Hematopoietic multipotent progenitor cell treated with erythropoietin and hydrocortisone succinate and interleukin-3 and kit ligand, for 4 days (in vitro differentiated cells): ENCODE data around the gene ANKMY2.

Experiments used
- DNase-seq: peaks from one replicate; pipeline ENCODE4 v3.0.0-alpha.2; 2015

ANKMY2 gene

DNA sequence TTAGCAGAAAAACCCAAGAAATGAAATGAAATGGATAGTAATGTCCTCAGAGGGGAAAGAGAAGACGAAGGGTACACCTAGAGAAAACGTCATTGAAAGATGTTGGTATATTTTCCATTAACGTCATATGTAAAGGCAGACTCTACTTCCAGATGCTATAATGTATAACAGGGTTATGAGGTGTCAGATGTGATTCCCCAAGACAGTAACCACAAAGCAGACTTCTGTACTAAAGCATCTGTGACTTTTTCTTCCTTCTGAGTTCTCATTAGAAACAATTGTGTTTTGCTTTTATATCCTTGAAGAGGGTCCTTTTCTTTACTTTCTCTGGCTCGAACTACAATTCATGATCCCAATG lies 81.6 kb downstream of the ANKMY2 start:
- no peak for DNase-seq

DNA sequence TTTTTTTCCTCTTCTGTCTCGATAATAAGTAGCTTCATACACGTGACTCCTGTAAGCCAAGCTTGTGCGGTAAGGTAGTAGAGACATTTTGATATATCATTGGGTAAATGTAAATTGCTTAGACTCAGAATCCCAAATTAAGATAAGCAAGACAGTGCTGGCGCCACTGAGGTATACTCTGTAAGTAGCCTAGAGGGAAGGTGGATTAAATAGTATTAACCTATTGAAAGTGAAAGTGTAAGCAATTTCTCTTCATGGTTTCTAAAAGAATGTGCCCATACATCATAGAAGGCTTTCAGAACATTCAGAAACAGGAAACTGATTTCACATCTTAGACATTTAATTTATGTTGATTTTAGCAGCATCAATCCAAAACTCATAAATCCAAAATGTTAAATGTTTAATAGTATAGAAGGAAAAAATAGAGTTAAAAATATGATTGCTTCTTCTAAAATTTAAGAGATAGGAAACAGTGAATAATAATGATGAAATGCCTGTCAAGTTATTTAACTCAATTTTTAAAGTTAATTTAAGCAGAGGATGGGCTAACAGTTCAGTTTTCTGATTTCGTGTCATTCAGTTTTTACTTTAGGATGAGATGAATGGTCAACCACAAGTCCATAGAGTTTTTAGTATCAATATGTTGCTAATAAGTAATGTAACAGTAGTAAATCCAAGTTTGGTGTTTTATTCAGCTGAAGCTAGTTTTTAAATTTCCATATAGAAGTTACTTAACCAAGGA lies 82.1 kb downstream of the ANKMY2 start:
- peak; percentile 32 for DNase-seq

DNA sequence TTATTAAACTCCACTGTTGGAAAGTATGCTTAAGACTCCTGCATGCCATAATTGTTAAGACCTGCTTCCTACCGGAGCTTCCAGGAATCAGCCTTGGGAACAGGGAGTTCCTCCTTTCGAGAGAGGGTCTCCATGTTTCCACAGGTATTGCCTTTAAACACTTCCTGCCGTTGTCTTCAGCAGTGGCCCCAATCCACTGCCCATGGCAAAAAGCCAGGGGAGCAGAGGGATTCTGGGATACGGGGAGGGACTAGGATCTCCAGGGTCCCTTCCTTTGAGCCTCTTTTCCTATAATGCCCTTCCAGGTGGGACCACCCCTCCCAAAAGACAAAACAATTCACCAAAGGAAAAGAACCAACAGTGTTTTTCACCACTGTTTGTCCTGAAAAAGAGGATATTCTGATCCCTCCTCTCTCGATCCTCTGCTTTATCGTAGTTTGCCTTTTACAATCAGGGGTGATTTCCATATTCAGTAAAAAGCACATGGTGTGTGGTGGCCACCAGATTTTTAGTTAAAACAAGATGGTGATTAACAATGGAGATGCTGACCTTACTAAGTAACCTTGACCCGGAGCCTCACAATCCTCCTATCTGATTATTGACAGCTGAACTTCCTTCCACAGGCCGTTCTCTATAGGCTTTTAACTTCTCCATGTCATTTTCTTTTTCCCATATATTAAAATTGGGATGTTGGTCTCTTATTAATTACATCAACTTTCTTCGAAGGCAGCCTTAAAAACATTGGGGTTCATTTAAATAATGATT lies 82.9 kb downstream of the ANKMY2 start:
- no peak for DNase-seq

DNA sequence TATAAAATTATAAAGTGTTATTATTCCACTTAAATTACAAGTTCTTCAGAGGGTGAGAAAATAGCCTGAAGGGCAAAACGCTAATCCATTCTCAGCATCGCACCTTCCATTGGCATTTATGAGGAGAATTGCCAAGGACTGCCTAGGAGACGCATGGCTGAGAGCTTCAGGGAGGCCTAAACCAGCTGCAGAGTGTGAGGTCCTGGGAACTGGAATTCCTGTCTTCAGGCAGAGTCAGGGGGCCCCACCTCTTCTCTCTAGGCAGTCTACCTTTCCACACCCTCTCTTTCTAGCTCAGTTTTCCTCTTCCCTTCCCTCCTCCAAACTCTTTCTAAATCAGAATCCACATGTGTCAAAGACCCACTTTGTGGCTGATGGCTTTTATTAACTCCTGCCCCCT lies 83.6 kb downstream of the ANKMY2 start:
- DNase-seq, result no peak

DNA sequence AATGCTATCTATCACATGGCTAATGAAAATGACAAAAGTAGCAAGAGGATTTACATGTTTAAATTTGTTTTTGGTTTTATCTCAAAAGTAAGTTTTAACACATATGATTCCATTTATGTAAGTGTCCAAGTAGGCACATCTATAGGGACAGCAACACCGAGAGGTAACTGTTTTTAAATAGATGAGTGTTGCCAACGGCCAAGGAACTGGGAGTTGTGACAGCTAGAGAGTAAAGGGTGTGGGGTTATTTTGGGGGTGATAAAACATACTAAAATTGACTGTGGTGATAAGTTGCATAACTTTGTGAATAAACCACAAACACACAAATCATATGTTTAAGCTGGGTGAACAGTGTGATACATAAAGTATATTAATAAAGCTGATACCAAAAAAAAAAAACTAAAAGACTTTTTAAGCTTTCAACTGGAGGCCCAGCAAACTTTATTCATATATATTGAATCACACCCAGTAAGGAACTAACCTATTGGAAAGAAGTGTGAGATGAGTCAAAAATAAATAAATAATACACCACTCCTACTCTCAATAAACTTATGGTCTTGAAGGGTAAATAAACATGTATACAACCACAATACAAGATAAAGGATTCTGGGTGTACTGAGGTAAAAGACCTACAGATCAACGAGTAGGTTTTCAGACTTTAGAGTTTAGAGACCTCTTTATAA lies 85.9 kb downstream of the ANKMY2 start:
- peak; percentile 45 for DNase-seq

DNA sequence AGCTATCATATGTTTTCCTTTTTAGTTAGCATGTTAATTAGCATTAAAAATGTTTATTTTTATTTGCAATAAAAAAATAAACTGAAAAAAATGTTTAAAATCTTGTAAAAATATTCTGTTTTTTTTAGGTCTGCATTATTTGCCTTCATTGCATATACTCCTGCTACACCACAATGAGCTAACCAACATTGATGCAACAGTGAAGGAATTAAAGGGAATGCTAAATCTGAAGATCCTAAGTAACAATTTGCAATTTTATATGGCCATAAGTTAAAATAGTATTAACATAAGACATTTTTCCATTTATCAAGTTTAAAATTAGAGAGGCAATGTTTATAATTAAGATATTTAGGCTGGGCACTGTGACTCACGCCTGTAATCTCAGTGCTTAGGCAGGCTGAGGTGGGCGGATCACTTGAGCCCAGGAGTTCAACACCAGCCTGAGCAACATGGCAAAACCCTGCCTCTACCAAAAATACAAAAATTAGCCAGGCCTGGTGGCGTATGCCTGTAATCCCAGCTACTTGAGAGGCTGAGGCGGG lies 86.7 kb downstream of the ANKMY2 start:
- no peak for DNase-seq

DNA sequence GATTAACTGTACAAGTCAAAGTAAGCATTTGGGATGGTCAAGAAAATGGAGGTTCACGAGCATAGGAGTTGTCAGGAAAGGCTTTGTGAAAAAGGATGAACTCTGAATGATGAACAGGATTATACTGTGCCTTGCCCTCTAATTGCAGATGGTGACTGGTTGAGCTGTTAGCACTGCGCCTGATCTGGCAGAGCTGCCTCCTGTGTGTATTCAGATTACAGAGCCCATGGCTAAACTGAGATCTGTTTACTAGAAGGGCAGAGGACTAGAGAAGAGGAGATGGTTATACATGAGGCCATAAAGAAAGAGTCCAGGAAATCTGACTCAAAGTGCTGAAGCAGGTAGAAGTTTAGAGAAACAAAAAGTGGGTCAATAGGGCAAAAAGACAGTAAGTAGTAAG lies 89.2 kb downstream of the ANKMY2 start:
- no peak for DNase-seq

DNA sequence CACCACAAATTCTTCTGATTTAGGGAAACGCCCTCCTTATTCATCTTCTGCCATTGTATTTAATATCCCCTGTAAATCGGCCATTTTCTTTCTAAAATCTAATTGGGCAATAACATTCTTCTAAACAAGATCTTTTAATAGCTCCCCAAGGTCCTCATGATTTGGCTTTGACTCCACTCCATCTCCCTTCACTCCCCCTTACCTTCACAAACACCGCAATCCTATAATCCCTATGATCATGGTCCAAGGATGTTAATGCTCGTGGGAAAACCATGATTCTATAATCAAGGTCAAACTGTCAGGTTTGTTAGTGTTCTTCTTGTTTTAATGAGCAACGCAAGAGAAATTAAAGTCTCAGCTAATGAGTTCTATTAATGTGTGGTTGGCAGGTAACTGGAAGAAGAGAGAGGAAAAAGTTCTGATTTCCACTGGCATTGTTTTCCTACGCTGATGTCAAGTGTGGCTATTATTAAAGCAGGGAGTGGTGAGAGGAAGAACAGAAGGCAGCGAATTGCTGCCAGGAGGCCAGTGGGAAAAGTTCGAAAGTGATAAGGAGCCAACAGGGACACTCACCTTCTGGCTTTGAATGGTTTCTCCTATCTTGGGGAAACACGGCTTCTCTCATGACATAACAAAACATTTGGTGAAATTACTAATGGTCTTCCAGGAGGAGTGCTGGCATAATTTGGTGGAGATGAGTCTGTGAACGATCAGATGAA lies 90.9 kb downstream of the ANKMY2 start:
- no peak for DNase-seq

DNA sequence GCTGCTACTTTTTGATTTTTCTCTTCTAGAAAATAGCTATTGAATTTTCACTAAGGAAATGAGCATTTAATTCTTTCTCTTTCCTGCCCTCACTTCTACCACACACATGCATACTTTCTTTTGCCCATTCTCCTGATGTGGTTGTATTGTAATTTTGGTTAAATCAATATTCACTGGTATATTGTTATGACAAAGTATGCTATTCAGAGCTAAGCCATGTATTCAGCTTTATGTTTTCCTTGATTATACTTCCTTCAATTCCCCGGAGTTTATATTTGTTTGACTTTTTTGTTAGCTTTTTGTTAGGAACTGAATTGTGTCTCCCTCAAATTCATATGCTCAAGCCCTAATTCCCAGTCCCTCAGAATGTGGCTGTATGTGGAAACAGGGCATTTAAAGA lies 94.9 kb downstream of the ANKMY2 start:
- DNase-seq, result no peak
